Body of pancreas (tissue), 4 donors: ENCODE measurements around the gene MYEOV.

Source experiments
- POLR2A ChIP-seq, 3 donors: fragments of 450-650 bp; IDR thresholded peaks; one replicate each; pipeline ENCODE4 v1.6.1; 2016; ENCODE audit warnings: antibody characterized with exemption in 3 of 3, mild to moderate bottlenecking in 2 of 3
- TF ChIP-seq, protein P1 (sequence below), 7 experiments: fragments of 450-650 bp in 4 of 7; fragments of 200-600 bp in 3 of 7; sonication (generic) in 3 of 7; IDR thresholded peaks; one replicate each; pipeline ENCODE4 v1.5.1; 2016 to 2019; ENCODE audit warnings: antibody characterized with exemption in 7 of 7

DNA sequence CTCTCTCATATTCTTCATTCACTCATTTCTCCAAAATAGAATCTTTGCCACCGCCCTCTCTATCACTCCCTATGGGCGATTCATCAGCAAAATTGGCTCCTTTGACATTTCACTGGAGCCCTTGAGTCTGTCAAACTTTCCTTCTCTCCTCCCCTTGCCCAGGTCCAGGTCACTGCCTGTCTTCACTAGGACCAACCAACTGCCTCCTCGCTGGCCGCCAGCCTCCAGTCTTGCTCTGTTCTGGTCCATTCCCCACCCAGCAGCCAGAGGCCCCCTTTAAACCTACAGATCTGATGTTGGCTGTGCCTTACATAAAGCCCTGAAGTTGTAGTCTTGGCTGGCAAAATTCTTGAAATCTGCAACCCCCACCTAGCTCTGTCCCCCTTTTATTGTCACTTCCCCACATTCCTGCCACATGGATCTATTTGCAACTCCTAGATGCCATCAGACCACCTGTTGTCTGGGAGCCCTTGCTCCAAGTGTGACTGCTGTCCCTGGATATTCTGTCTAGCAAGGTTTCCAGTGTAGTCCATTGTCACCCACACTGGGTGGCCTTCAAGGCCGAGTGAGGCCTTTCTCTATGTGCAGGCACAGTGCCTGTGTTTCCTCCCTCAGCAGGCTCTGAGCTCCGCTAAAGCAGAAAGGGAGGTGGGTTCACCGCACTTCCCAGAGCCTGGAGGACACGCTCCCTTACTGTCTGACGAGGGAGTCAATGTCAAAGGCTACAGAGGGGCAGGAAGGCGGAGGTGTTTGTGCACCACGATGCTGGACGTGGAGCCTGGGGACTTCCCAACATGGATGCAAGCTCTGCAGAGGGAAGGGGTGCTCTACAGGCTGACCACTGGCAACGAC lies 25.5 kb downstream of the MYEOV start:
- TF ChIP-seq, protein P1, sequence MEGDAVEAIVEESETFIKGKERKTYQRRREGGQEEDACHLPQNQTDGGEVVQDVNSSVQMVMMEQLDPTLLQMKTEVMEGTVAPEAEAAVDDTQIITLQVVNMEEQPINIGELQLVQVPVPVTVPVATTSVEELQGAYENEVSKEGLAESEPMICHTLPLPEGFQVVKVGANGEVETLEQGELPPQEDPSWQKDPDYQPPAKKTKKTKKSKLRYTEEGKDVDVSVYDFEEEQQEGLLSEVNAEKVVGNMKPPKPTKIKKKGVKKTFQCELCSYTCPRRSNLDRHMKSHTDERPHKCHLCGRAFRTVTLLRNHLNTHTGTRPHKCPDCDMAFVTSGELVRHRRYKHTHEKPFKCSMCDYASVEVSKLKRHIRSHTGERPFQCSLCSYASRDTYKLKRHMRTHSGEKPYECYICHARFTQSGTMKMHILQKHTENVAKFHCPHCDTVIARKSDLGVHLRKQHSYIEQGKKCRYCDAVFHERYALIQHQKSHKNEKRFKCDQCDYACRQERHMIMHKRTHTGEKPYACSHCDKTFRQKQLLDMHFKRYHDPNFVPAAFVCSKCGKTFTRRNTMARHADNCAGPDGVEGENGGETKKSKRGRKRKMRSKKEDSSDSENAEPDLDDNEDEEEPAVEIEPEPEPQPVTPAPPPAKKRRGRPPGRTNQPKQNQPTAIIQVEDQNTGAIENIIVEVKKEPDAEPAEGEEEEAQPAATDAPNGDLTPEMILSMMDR (IDR thresholded peaks at IDR 0.05), result no peak
- no peak for TF ChIP-seq POLR2A (IDR thresholded peaks at IDR 0.05)
